ENCODE measurements around the gene OTOP2. TPM values are rescaled to one million over a fixed set of nuclear protein-coding genes. Genes with fewer than 3 reads are reported as not detected.

OTOP2 gene
- total and polyA plus RNA-seq, 10 of the 15 experiments (the other 5 are each of a cell fraction or from before 2014, with no cell fraction given) = not detected

- H3K4me2 ChIP-seq (ENCODE audit: control insufficient read depth, insufficient read depth) = no peak overlapping the region
- peaks cover 6% of the 10 kb centered on the region; the same call in 1 of the 2 replicates for H3K4me1 ChIP-seq (ENCODE audit: control insufficient read depth, insufficient read depth, low read length)
- TF ChIP-seq RAD51 (IDR thresholded peaks at IDR 0.05) (no peak), KLF5 (IDR thresholded peaks at IDR 0.05; ENCODE audit: partially characterized antibody) (no peak), RAD21 (IDR thresholded peaks at IDR 0.05; ENCODE audit: insufficient read depth, low read depth, low read length) (no peak), MEF2B (IDR thresholded peaks at IDR 0.05; ENCODE audit: partially characterized antibody, poor library complexity, severe bottlenecking) (no peak), ZBTB33 (IDR thresholded peaks at IDR 0.05) (no peak), ZNF592 (IDR thresholded peaks at IDR 0.05) (no peak)
- no peaks in the 10 kb centered on the region for H3K9me3 ChIP-seq (replicated peaks; ENCODE audit: control insufficient read depth, insufficient read depth, low read length)
- WGBS (ENCODE audit: insufficient coverage, insufficient replicate concordance, low lambda C conversion rate, missing lambda C conversion rate) = 59% methylated on average over 21 of the region's 21 CpGs
- no peaks in the 10 kb centered on the region for H3K79me2 ChIP-seq (ENCODE audit: control insufficient read depth, insufficient read depth, low read length)
- DNase-seq (ENCODE audit: low read depth, low spot score) = no peak
- H3K9ac ChIP-seq (ENCODE audit: control insufficient read depth, insufficient read depth, low read length) = no peak overlapping the region
- H3K27me3 ChIP-seq (replicated peaks in 1 of 2; ENCODE audit: control insufficient read depth in 2 of 2, insufficient read depth in 2 of 2, low read length in 1 of 2) = peaks cover 0 to 4% of the 10 kb centered on the region in 2 experiments; a peak in 3 of 4 replicates
- ChIA-PET RAD21 (ENCODE audit: unreplicated experiment) (no interaction called here), POLR2A (no interaction called here), SMC1A (ENCODE audit: uncharacterized antibody, unreplicated experiment) (no interaction called here), CTCF (no interaction called here)
- in situ Hi-C loops (cut with MboI) (no loop called here), intact Hi-C loops (cut with micrococcal nuclease; ENCODE audit: unreplicated experiment) (no loop called here)
- ATAC-seq = no peak
- H4K20me1 ChIP-seq (ENCODE audit: control insufficient read depth, insufficient read depth) = no peaks in the 10 kb centered on the region
- no TSS peak for BruUV-seq (replicated peaks)
- no peak for FAIRE-seq
- no peaks in the 10 kb centered on the region for H3K36me3 ChIP-seq (ENCODE audit: control insufficient read depth in 2 of 2, insufficient read depth in 2 of 2, low read length in 1 of 2)
- H3K4me3 ChIP-seq = no peak overlapping the region
- H2AFZ ChIP-seq (ENCODE audit: control insufficient read depth, low read depth, low read length) = no peak overlapping the region
- no peak overlapping the region for H3K27ac ChIP-seq (ENCODE audit: control insufficient read depth, insufficient read depth)
These were observed 17.2 kb downstream of the OTOP2 start for GRCh38 chr17:74941128-74941725.

Data from GM12878 (cell line).